DND-41 (cell line): ENCODE data around the gene HCN1.
"Not testable (repeated sequence)": the region's sequence is repeated elsewhere in the genome, so short reads cannot be mapped to it uniquely, and the experiment has no call there.

Experiments used
- ATAC-seq: fragments of 200-7000 bp; cut with Tn5 transposase; 3 replicates; pipeline ENCODE4 v1.9.1; 2021; ENCODE audit warnings: low read depth; ENCODE audit not compliant: insufficient read depth
- DNase-seq: peaks from one replicate; pipeline ENCODE4 v3.0.0-alpha.2; 2020
- H2AFZ ChIP-seq: 2 replicates; pipeline ENCODE4 v1.6.0; 2012; ENCODE audit warnings: low read depth, low read length
- H3K27ac ChIP-seq: 2 replicates; pipeline ENCODE4 v1.5.1; 2012; ENCODE audit warnings: low read length, inconsistent platforms
- H3K27me3 ChIP-seq: fragments of 200-600 bp; sonication (generic); 2 replicates; pipeline ENCODE4 v1.6.0; 2012; ENCODE audit warnings: low read length, mild to moderate bottlenecking, inconsistent platforms; ENCODE audit not compliant: insufficient read depth, poor library complexity
- H3K36me3 ChIP-seq: 2 replicates; pipeline ENCODE4 v1.5.1; 2012; ENCODE audit warnings: low read length, inconsistent platforms; ENCODE audit not compliant: insufficient read depth
- H3K4me1 ChIP-seq: 2 replicates; pipeline ENCODE4 v1.5.1; 2012; ENCODE audit warnings: mild to moderate bottlenecking, low read length; ENCODE audit not compliant: insufficient read depth
- H3K4me2 ChIP-seq: 2 replicates; pipeline ENCODE4 v1.6.0; 2012; ENCODE audit warnings: mild to moderate bottlenecking, moderate library complexity, low read length, inconsistent platforms; ENCODE audit not compliant: insufficient read depth
- H3K4me3 ChIP-seq, 2 experiments: fragments of 200-600 bp in 1 of 2; shearing (Covaris generic) in 1 of 2; 2 replicates each; pipeline ENCODE4 v1.5.1; 2012 to 2016; ENCODE audit warnings: inconsistent platforms in 2 of 2, low read length in 2 of 2, mild to moderate bottlenecking in 2 of 2, low read depth in 1 of 2, moderate library complexity in 1 of 2
- H3K79me2 ChIP-seq: 2 replicates; pipeline ENCODE4 v1.6.0; 2012; ENCODE audit warnings: low read length, inconsistent platforms; ENCODE audit not compliant: insufficient read depth
- H3K9ac ChIP-seq: 2 replicates; pipeline ENCODE4 v1.6.0; 2012; ENCODE audit warnings: low read depth, mild to moderate bottlenecking, inconsistent platforms, low read length, moderate library complexity
- H3K9me3 ChIP-seq: 2 replicates; pipeline ENCODE4 v1.5.1; 2012; ENCODE audit warnings: low read length, moderate library complexity, mild to moderate bottlenecking, inconsistent platforms; ENCODE audit not compliant: insufficient read depth, severe bottlenecking
- H4K20me1 ChIP-seq: 2 replicates; pipeline ENCODE4 v1.6.0; 2012; ENCODE audit warnings: low read length; ENCODE audit not compliant: insufficient read depth
- EZH2 ChIP-seq: IDR thresholded peaks from 3 replicates; pipeline ENCODE4 v1.6.1; 2012; ENCODE audit warnings: borderline replicate concordance, low read depth, mild to moderate bottlenecking, moderate library complexity, low read length, inconsistent platforms; ENCODE audit not compliant: severe bottlenecking
- TF ChIP-seq, protein P1 (sequence below): IDR thresholded peaks from 2 replicates; pipeline ENCODE4 v1.5.1; 2012; ENCODE audit warnings: borderline replicate concordance, low read length, moderate library complexity, mild to moderate bottlenecking; ENCODE audit not compliant: poor library complexity, severe bottlenecking; ENCODE audit errors: extremely low read depth

The HCN1 gene

GRCh38 chr5:45509371-45509770 lies 186.8 kb downstream of the HCN1 start:
- Histone ChIP-seq H3K79me2 (no peaks in the 10 kb centered on the region), H3K9me3 (no peaks in the 10 kb centered on the region), H3K4me2 (no peak overlapping the region), H3K36me3 (no peaks in the 10 kb centered on the region), H3K9ac (no peak overlapping the region), H3K27me3 (no peaks in the 10 kb centered on the region), H3K4me3 (no peak overlapping the region), H3K27ac (no peak overlapping the region), H4K20me1 (no peaks in the 10 kb centered on the region), H2AFZ (no peak overlapping the region), H3K4me1 (no peaks in the 10 kb centered on the region)
- DNase-seq, result no peak
- ATAC-seq, result no peak
- TF ChIP-seq, protein P1, sequence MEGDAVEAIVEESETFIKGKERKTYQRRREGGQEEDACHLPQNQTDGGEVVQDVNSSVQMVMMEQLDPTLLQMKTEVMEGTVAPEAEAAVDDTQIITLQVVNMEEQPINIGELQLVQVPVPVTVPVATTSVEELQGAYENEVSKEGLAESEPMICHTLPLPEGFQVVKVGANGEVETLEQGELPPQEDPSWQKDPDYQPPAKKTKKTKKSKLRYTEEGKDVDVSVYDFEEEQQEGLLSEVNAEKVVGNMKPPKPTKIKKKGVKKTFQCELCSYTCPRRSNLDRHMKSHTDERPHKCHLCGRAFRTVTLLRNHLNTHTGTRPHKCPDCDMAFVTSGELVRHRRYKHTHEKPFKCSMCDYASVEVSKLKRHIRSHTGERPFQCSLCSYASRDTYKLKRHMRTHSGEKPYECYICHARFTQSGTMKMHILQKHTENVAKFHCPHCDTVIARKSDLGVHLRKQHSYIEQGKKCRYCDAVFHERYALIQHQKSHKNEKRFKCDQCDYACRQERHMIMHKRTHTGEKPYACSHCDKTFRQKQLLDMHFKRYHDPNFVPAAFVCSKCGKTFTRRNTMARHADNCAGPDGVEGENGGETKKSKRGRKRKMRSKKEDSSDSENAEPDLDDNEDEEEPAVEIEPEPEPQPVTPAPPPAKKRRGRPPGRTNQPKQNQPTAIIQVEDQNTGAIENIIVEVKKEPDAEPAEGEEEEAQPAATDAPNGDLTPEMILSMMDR, result no peak
- TF ChIP-seq EZH2, result no peak

GRCh38 chr5:45508135-45508534 lies 188.0 kb downstream of the HCN1 start:
- no peak for TF ChIP-seq EZH2
- TF ChIP-seq, protein P1, result no peak
- H3K4me3 ChIP-seq, result no peak overlapping the region

DNA sequence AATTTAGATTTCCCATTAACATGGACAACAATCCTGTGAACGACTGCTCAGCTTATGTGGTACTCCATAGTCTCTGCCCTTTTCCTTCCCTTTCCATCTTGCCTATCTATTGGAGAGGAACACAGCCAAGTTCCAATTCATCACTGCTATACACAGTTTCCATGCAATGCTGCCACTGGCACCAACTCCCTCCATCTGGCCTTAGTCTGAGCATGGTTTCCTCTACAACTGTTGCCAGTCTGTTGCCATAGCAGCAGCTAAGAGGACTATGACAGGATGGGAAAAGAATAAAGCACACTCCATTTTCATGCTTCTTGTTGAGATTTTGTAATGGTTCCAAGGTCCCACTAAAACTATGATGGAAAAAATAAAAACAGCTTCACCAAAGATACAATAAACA lies 189.0 kb downstream of the HCN1 start:
- no peak overlapping the region for H3K4me2 ChIP-seq
- DNase-seq, result no peak

More at GRCh38 chr5:45508135-45508534, 188.0 kb downstream of the HCN1 start:
- no peak overlapping the region for H3K27ac ChIP-seq
- DNase-seq, result no peak
- no peaks in the 10 kb centered on the region for H3K4me1 ChIP-seq
- H3K27me3 ChIP-seq, result no peaks in the 10 kb centered on the region
- no peaks in the 10 kb centered on the region for H4K20me1 ChIP-seq
- no peaks in the 10 kb centered on the region for H3K79me2 ChIP-seq
- no peak overlapping the region for H3K9ac ChIP-seq
- no peak overlapping the region for H3K4me2 ChIP-seq
- no peaks in the 10 kb centered on the region for H3K9me3 ChIP-seq
- no peak overlapping the region for H2AFZ ChIP-seq
- no peaks in the 10 kb centered on the region for H3K36me3 ChIP-seq
- ATAC-seq, result no peak

GRCh38 chr5:45499006-45499405 lies 197.2 kb downstream of the HCN1 start:
- H3K4me3 ChIP-seq, H3K27ac ChIP-seq, H3K4me2 ChIP-seq, ATAC-seq, H3K9me3 ChIP-seq, H3K4me1 ChIP-seq, H3K27me3 ChIP-seq, H2AFZ ChIP-seq, H3K36me3 ChIP-seq, H3K9ac ChIP-seq, H3K79me2 ChIP-seq, DNase-seq, H4K20me1 ChIP-seq: not testable (repeated sequence)

More for the DNA sequence above, 189.0 kb downstream of the HCN1 start:
- H3K9ac ChIP-seq, result no peak overlapping the region
- no peak for ATAC-seq
- TF ChIP-seq, protein P1, result no peak
- no peak for TF ChIP-seq EZH2
- no peaks in the 10 kb centered on the region for H3K9me3 ChIP-seq
- no peak overlapping the region for H2AFZ ChIP-seq
- no peak overlapping the region for H3K27ac ChIP-seq
- H3K4me3 ChIP-seq, result no peak overlapping the region
- H4K20me1 ChIP-seq, result no peaks in the 10 kb centered on the region
- H3K27me3 ChIP-seq, result no peaks in the 10 kb centered on the region
- no peaks in the 10 kb centered on the region for H3K79me2 ChIP-seq
- H3K36me3 ChIP-seq, result no peaks in the 10 kb centered on the region
- no peaks in the 10 kb centered on the region for H3K4me1 ChIP-seq
